Motor neuron (in vitro differentiated cells): ENCODE data around the gene RCN1. TPM values are rescaled to one million over a fixed set of nuclear protein-coding genes. Genes with fewer than 3 reads are reported as not detected.
"Not testable (repeated sequence)": the region's sequence is repeated elsewhere in the genome, so short reads cannot be mapped to it uniquely, and the experiment has no call there.

Source experiments
- ATAC-seq, 8 experiments: fragments of 200-7000 bp; cut with Tn5 transposase; replicated peaks in 6 of 8; 2 replicates each; pipeline ENCODE4 v1.8.0; 2021; ENCODE audit warnings: mild to moderate bottlenecking in 8 of 8, moderate library complexity in 8 of 8
- H3K27ac ChIP-seq, 2 donors: fragments of 250-450 bp; sonication (Bioruptor Pico); 2 replicates each; pipeline ENCODE4 v1.9.0; 2021; ENCODE audit warnings: antibody characterized with exemption in 2 of 2, mild to moderate bottlenecking in 2 of 2, moderate library complexity in 1 of 2
- H3K4me1 ChIP-seq, 2 donors: fragments of 250-450 bp; sonication (Bioruptor Pico); replicated peaks in 1 of 2; 2 replicates each; pipeline ENCODE4 v1.6.1; 2021; ENCODE audit warnings: antibody characterized with exemption in 2 of 2, mild to moderate bottlenecking in 2 of 2, moderate library complexity in 1 of 2
- H3K4me3 ChIP-seq, 5 donors: fragments of 250-450 bp; sonication (Bioruptor Pico); 2 replicates each; pipeline ENCODE4 v1.9.0; 2021; ENCODE audit warnings: antibody characterized with exemption in 5 of 5, mild to moderate bottlenecking in 5 of 5, moderate library complexity in 4 of 5
- WGBS, 10 experiments: fragments of 450-650 bp; shearing (Covaris generic); methylation state at CpG; one replicate each; pipeline ENCODE4 v1.0.0; 2022; 5-methylcytosine and 5-hydroxymethylcytosine counted together
- in situ Hi-C, 9 experiments: fragments of 400-800 bp; cut with MboI; loops; one replicate each; pipeline ENCODE4 v1.15.0; 2021; ENCODE audit warnings: low sequenced_read_pairs in 9 of 9, low pct_unique_long_range_greater_than_20kb in 2 of 9; ENCODE audit not compliant: unreplicated experiment in 9 of 9
- total RNA-seq, 8 experiments: library from RNA; unstranded; fragments of 300-600 nt; gene quantifications; 2 replicates each; pipeline versions ENCODE4 v1.2.3 to v1.2.4, GENCODE V29; 2022

RCN1 gene
- total RNA-seq, 8 experiments from 2014 or later: 104 to 271 (median 150) TPM

DNA sequence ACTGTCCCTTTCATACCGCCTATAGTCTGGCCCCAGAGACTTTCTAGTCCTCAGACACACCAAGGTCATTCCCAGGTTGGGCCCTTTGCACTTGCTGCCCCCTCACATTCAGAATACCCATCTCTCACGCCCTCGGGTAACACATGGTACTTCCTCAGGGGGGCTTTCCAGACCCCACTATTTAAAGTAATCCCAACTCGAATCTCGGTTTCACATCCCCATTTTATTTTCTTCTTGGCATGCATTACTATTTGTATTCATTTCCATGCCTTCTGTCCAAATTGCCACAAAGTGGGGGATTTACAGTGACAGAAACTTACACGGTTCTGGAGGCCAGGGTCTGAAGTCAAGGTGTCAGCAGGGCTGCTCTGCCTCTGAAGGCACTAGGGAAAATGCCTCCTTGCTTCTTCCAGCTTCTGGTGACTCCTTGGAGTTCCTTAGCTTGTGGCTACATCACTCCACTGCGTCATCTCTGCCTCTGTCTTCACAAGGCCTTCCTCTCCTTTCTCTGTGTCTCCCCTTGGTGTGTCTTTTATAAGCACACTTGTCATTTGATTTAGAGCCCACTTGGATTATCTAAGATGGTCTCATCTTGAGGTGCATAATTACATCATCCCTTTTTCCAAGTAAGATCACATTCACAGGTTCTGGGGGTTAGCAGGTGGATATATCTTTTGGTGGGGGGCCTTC, 15.1 kb downstream of the RCN1 start:
- Histone ChIP-seq H3K4me3 (no peak overlapping the region), H3K4me1 (peaks cover 0 to 23% of the 10 kb centered on the region in 2 donors), H3K27ac (peak overlapping the region in 1 of 2 donors; percentile 48)
- ATAC-seq: peak in 4 of 8 experiments; percentile 17 to 67 (median 60)
- WGBS, 10 experiments: 67 to 100% (median 90%) methylated on average over 1 to 7 of the region's 7 CpGs
- in situ Hi-C loops: no loop called here

DNA sequence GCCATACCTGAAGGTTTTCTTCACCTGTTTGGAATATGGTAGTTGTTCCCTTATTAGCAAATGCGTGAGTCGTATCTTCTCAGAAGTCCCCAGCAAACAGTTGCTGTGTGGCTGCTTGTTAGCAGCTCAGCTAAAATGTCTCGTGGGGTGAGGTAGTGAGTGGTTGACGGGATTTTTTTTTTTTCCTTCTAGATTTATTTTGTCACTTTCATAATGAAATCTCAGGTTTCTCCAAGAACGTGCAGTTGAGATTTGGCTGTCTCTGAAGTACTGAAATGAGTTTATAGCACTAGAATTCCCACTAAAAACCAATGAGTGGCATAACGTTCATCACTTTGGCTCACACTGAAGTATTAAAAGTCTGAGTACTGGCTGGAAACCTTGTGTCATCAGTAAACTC, 16.8 kb downstream of the RCN1 start:
- no peak for ATAC-seq
- Histone ChIP-seq H3K4me3 (no peak overlapping the region), H3K4me1 (peaks cover 0 to 25% of the 10 kb centered on the region in 2 donors), H3K27ac (no peak overlapping the region)
- 57 to 92% (median 77%) methylated on average over 1 to 6 of the region's 6 CpGs; no CpG with 5 or more reads in 1 of the 10 experiments for WGBS, 10 experiments
- in situ Hi-C loops: no loop called here

DNA sequence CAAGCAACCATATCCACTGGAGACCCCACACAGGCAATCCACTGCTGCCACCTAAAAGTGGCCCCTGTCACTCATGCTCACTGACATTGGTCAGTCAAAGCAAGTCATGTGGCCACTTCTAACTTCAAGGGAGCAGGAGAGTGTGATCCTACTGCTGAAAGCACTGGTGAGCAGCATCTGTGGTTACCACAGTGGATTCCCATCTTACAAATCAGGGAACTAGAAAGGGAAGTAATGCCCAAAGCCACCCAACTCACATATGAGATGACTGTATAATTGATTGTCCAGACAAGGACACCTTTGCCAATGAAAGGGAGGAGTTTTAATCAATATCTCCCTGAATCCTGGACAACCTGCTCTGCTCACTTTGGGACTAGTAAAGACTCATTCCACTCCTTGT, 17.7 kb downstream of the RCN1 start:
- H3K4me3 ChIP-seq: no peak overlapping the region
- peaks cover 0 to 25% of the 10 kb centered on the region in 2 donors for H3K4me1 ChIP-seq
- peak in 1 of 8 experiments; percentile 11 for ATAC-seq
- in situ Hi-C loops: no loop called here
- no peak overlapping the region for H3K27ac ChIP-seq

DNA sequence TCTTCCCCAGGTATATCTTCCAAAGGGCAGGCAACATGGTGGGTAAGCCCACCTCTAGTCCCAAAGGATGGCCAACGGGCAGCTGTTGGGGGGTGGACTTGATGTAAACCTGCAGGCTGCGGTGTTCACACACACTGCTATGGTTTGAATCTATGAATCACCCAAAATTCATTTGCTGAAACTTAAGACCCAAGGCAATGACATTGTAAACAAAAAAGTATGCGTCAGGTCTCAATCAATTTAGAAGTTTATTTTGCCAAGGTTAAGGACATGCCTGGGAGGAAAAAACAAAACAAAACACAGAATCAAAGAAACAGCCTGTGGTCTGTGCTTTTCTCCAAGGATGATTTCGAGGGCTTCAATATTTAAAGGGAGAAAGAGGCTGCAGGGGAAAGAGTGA, 18.3 kb downstream of the RCN1 start:
- ATAC-seq: peak in 1 of 8 experiments; percentile 20
- H3K27ac ChIP-seq: no peak overlapping the region
- peaks cover 0 to 25% of the 10 kb centered on the region in 2 donors for H3K4me1 ChIP-seq
- H3K4me3 ChIP-seq: no peak overlapping the region
- in situ Hi-C loops: no loop called here
- 40 to 100% (median 91%) methylated on average over 1 to 4 of the region's 4 CpGs for WGBS, 10 experiments

DNA sequence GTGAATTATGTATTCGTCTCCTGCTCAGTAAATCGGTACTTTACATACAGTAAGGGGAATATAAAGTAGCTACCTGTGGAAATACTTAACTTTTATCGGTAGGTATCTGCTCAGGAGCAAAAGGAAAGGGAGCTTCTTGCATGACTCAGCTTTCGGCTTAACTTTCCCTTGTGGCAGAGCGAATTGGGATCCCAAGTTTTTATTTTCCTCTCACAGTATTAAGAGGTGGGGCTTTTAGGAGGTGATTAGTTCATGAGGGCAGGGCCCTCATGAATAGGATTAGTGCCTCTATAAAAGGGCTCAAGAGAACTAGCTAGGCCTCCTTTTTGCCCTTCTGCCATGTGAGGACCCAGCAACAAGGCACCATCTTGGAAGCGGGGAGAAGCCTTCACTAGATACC, 18.7 kb downstream of the RCN1 start:
- ATAC-seq: no peak
- 84 to 98% (median 91%) methylated on average over 3 to 6 of the region's 6 CpGs; no CpG with 5 or more reads in 2 of the 10 experiments for WGBS, 10 experiments
- in situ Hi-C loops: no loop called here
- Histone ChIP-seq H3K4me3 (no peak overlapping the region), H3K27ac (no peak overlapping the region), H3K4me1 (peaks cover 0 to 25% of the 10 kb centered on the region in 2 donors)

DNA sequence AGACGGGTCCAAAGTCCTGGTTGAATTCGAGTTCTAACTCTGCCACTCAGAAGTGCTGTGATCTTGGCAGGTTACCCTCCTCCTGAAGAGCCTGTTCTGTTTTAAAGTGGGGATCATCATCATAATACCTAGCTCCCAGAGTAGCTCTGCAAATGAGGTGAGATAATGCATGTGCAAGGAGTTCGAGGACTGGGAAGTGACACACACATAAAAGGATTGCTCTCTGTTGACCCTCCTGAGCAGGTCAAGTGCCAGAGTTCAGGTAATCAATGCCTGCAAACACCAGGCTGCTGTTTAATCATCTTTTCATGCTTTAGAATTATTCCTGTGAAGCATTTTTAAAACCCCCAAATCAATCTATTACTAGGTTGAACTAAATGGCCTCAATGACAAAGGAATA, 19.9 kb downstream of the RCN1 start:
- in situ Hi-C loops: no loop called here
- ATAC-seq: no peak
- no peak overlapping the region for H3K4me3 ChIP-seq
- no peak overlapping the region for H3K27ac ChIP-seq
- WGBS, 10 experiments: 0 to 92% (median 57%) methylated on average over 1 to 3 of the region's 3 CpGs; no CpG with 5 or more reads in 3 of the 10 experiments
- peaks cover 0 to 23% of the 10 kb centered on the region in 2 donors for H3K4me1 ChIP-seq

DNA sequence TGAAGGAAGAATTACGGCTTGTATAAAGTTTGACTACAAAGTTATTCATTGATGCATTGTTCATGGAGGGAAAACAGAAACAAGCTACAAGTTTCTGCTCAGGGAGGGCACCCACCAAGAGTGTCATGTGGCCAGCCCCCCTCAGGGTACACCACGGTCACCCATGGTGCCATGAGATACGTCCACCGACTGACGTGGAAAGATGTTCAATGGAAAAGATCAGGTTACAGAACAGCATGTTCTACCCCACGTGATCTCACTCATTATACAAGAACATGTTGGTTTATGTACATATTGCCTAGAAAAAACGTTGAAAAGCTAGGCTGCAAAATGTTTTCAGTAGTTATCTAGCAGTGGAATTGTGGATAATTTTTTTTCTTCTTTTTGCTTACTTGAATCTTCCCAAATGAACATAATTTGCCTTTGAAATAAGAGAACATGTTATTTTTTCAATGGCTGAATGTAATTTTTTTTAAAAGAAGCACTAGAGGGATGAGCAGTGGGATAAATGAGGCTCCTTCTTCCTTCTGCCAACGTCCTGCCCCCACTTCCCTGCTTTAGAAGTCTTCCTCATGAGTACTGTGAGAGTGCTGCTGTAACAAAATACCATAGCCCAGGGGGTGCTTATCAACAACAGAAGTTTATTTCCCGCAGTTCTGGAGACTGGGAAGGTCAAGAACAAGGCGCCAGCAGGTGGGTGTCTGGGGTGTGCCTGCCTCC, 22.5 kb downstream of the RCN1 start:
- in situ Hi-C loops: no loop called here
- Histone ChIP-seq H3K4me3 (no peak overlapping the region), H3K4me1 (peaks cover 0 to 7% of the 10 kb centered on the region in 2 donors), H3K27ac (no peak overlapping the region)
- WGBS, 10 experiments: 11 to 59% (median 49%) methylated on average over 1 to 10 of the region's 10 CpGs; no CpG with 5 or more reads in 2 of the 10 experiments
- ATAC-seq: peak in 3 of 8 experiments; percentile 31 to 95 (median 53)

DNA sequence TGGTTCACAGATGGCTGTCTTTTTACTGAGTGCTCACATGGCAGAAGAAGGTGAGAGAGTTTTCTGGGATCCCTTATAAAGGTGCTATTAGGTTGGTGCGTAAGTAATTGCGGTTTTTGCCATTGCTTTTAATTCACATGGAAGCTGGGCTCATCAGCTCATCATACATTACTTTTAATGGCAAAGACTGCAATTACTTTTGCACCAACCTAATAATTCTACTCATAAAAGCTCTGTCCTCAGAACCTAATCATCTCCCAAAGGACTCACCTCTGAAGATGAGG, 23.0 kb downstream of the RCN1 start:
- peaks cover 0 to 7% of the 10 kb centered on the region in 2 donors for H3K4me1 ChIP-seq
- in situ Hi-C loops: no loop called here
- H3K4me3 ChIP-seq: no peak overlapping the region
- 33 to 100% (median 100%) methylated on average over 1 to 2 of the region's 2 CpGs; no CpG with 5 or more reads in 7 of the 10 experiments for WGBS, 10 experiments
- no peak overlapping the region for H3K27ac ChIP-seq
- ATAC-seq: no peak

DNA sequence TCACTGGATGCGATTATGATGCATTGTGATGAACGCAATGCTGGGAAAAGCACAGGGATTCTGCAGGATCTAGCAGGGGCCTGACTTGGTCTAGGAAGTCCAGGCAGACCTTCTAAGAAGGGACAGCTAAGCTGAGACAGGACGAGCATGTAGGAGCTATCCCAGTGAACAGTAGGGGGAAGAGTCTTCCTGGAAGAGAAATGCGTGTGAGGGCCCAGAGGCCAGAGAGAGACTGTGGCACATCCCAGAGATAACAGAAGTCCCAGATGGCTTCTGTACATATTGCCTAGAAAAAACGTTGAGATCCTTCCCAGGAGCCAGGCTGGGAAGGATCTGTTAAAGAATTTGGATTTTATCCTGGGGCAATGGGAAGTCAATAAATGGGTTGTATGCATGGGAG, 24.6 kb downstream of the RCN1 start:
- no peak overlapping the region for H3K4me3 ChIP-seq
- peak in 2 of 8 experiments; percentile 35 to 85 for ATAC-seq
- peaks cover 0 to 7% of the 10 kb centered on the region in 2 donors for H3K4me1 ChIP-seq
- in situ Hi-C loops: no loop called here
- WGBS, 10 experiments: 0 to 100% (median 73%) methylated on average over 1 to 5 of the region's 5 CpGs; no CpG with 5 or more reads in 2 of the 10 experiments
- H3K27ac ChIP-seq: no peak overlapping the region

DNA sequence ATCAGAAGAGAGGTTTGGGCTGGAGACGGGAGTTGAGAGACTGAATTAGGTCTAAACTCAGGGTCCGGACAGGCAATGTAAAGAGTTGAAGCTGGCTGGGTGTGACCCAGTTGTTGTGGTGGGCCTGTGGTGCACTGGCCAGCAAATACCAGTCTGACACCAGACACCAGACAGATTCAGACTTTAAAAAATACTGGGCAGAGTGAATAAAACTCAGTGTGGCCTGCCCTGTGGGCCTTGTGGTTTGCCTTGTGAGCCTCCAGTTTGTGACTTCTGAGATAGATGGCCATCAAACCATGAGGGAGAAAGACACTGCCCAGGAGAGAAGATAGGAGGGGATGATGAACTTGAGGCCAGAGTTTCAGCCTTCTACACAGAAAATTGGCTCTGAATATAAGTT, 25.8 kb downstream of the RCN1 start:
- no peak for ATAC-seq
- 80 to 100% (median 90%) methylated on average over 1 of the region's 2 CpGs; no CpG with 5 or more reads in 6 of the 10 experiments for WGBS, 10 experiments
- no peaks in the 10 kb centered on the region for H3K4me1 ChIP-seq
- H3K27ac ChIP-seq: no peak overlapping the region
- in situ Hi-C loops: no loop called here
- no peak overlapping the region for H3K4me3 ChIP-seq

DNA sequence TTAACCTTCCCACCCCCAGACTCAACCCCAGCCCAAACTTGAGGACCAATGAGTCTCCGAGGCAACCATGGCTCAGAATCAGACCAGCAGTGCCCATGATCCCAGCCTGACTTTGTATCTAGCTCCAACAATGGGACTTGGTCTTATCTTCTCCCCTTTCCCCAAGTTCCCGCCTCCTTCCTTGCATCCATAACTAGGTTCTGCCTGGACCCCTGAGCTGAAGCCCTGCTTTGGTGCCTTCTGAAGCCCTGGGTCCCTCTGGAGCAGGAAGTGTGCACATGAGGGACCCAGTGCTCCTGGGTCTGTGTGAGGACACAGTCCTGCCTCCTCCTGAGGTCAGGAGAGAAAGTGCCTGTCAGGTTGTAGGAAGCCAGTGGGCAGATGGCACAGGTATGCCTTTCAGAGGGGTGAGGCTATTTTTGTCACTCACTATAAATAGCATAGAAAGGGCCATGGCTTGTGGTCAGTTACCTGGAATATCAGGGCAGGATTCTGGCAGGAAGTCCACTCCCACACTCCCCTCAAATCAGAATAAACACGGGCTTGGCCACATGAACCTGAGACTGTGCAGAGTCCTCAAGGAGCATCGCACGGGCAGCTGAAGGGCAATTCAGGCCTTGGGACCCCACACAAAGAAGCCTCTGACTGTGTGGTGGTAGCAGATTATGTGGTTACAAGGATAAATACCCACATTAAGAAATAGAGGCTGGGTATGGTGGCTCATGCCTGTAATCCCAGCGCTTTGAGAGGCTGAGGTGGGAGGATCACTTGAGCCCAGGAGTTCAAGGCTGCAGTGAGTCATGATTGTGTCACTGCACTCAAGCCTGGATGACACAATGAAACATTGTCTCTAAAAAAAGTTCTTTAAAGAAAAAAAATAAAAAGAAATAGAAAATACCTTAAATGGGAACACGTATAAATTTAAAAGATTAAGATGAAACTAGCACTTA, 27.4 kb downstream of the RCN1 start:
- Histone ChIP-seq H3K27ac (no peak overlapping the region), H3K4me1 (no peaks in the 10 kb centered on the region), H3K4me3 (no peak overlapping the region)
- in situ Hi-C loops: no loop called here
- ATAC-seq: peak in 2 of 8 experiments; percentile 49 to 60
- WGBS, 10 experiments: 28 to 100% (median 91%) methylated on average over 1 to 5 of the region's 7 CpGs

DNA sequence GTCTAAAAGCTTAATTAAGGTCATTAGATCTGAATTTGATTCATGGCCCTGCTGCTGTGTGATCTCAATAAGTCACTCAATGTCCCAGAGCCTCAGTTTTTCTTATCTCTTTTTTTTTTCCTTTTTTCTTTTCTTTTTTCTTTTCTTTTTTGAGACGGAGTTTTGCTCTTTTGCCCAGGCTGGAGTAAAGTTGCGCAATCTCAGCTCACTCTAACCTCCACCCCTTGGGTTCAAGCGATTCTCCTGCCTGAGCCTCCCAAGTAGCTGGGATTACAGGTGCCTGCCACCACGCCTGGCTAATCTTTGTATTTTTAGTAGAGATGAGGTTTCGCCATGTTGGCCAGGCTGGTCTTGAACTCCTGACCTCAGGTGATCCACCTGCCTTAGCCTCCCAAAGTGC, 28.3 kb downstream of the RCN1 start:
- H3K4me3 ChIP-seq, ATAC-seq, in situ Hi-C loops, H3K4me1 ChIP-seq, H3K27ac ChIP-seq: not testable (repeated sequence)
- WGBS, 10 experiments: 64 to 100% (median 88%) methylated on average over 1 to 5 of the region's 5 CpGs

DNA sequence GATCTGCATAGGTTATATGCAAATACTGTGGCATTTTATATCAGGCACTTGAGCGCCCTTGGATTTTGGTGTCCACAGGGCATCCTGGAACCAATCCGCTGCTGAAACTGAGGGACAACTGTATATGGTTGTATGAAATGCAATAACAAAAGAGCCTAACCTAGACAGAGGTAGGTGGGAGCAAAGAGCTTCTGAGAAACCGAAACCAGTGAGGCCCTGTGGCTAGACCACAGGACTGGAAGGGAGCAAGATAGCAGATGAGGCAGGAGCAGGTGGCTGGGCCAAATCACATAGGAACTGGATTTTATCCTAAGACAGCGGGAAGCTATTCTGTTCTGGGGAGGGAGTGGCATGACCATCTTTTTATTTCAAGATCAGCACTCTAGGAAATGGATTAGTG, 30.1 kb downstream of the RCN1 start:
- in situ Hi-C loops: no loop called here
- no peak overlapping the region for H3K4me3 ChIP-seq
- WGBS, 10 experiments: 65 to 100% (median 90%) methylated on average over 1 to 4 of the region's 4 CpGs; no CpG with 5 or more reads in 1 of the 10 experiments
- ATAC-seq: no peak
- H3K4me1 ChIP-seq: no peaks in the 10 kb centered on the region
- H3K27ac ChIP-seq: no peak overlapping the region
